Endothelial cell (in vitro differentiated cells): ENCODE measurements around the gene SMIM36. TPM values are rescaled to one million over a fixed set of nuclear protein-coding genes. Genes with fewer than 3 reads are reported as not detected.
"Not testable (repeated sequence)": the region's sequence is repeated elsewhere in the genome, so short reads cannot be mapped to it uniquely, and the experiment has no call there.

ENCODE experiments used
- DNase-seq: peaks from one replicate; pipeline ENCODE4 v3.0.0; 2021; ENCODE audit warnings: low spot score
- H3K27ac Mint-ChIP-seq: one replicate; pipeline ENCODE4 v1.8.0; 2021; ENCODE audit warnings: mixed read lengths, inconsistent platforms; ENCODE audit not compliant: unreplicated experiment
- H3K27me3 Mint-ChIP-seq: one replicate; pipeline ENCODE4 v1.8.0; 2021; ENCODE audit warnings: mild to moderate bottlenecking, moderate library complexity, mixed read lengths, inconsistent platforms; ENCODE audit not compliant: unreplicated experiment
- H3K36me3 Mint-ChIP-seq: one replicate; pipeline ENCODE4 v1.8.0; 2021; ENCODE audit warnings: mild to moderate bottlenecking, low read depth, mixed read lengths, inconsistent platforms; ENCODE audit not compliant: unreplicated experiment
- H3K4me1 Mint-ChIP-seq: one replicate; pipeline ENCODE4 v1.8.0; 2021; ENCODE audit warnings: mild to moderate bottlenecking, mixed read lengths, inconsistent platforms; ENCODE audit not compliant: unreplicated experiment
- H3K4me3 Mint-ChIP-seq: one replicate; pipeline ENCODE4 v1.8.0; 2021; ENCODE audit warnings: mild to moderate bottlenecking, mixed read lengths, inconsistent platforms; ENCODE audit not compliant: unreplicated experiment
- H3K9me3 Mint-ChIP-seq: one replicate; pipeline ENCODE4 v1.8.0; 2021; ENCODE audit warnings: mixed read lengths, inconsistent platforms; ENCODE audit not compliant: unreplicated experiment
- total RNA-seq: library from RNA; stranded (reverse); fragmentation: NEBNext Ultra II Directional; extraction: Animal tissue kit (Norgen Biotek cat#: 25700); gene quantifications from one replicate; pipeline ENCODE4 v1.2.1, GENCODE V29; 2021; ENCODE audit not compliant: unreplicated experiment
- TF ChIP-seq, protein P1 (sequence below): fragments of 200-600 bp; sonication (generic); IDR thresholded peaks from one replicate; pipeline ENCODE4 v1.5.0; 2021; ENCODE audit warnings: antibody characterized with exemption; ENCODE audit not compliant: unreplicated experiment

SMIM36 gene
- total RNA-seq, 1 donor from 2014 or later: not detected

DNA sequence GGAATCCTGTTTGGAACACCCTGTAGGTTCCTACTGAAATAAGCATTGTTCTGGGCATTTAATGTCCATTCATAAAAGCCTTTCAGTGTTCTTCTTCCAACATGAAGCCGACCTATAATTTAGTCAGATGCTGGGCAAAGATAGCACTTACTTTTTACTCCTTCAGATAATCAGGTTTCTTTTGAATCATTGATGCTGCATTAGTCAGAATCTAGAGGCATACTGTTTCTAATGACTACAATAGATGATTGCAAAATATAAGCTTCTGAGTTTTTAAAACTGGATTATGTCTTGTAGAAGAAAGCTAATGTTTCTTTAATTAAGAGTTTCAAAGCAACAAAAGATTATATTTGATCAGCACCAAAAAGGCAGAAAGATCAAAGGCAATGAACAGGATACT, 105.7 kb downstream of the SMIM36 start:
- H3K9me3 Mint-ChIP-seq: no peaks in the 10 kb centered on the region
- no peak overlapping the region for H3K4me3 Mint-ChIP-seq
- H3K27me3 Mint-ChIP-seq: no peaks in the 10 kb centered on the region
- H3K36me3 Mint-ChIP-seq: peaks cover 25% of the 10 kb centered on the region
- no peaks in the 10 kb centered on the region for H3K4me1 Mint-ChIP-seq
- TF ChIP-seq, protein P1, sequence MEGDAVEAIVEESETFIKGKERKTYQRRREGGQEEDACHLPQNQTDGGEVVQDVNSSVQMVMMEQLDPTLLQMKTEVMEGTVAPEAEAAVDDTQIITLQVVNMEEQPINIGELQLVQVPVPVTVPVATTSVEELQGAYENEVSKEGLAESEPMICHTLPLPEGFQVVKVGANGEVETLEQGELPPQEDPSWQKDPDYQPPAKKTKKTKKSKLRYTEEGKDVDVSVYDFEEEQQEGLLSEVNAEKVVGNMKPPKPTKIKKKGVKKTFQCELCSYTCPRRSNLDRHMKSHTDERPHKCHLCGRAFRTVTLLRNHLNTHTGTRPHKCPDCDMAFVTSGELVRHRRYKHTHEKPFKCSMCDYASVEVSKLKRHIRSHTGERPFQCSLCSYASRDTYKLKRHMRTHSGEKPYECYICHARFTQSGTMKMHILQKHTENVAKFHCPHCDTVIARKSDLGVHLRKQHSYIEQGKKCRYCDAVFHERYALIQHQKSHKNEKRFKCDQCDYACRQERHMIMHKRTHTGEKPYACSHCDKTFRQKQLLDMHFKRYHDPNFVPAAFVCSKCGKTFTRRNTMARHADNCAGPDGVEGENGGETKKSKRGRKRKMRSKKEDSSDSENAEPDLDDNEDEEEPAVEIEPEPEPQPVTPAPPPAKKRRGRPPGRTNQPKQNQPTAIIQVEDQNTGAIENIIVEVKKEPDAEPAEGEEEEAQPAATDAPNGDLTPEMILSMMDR: no peak
- H3K27ac Mint-ChIP-seq: no peak overlapping the region
- no peak for DNase-seq

DNA sequence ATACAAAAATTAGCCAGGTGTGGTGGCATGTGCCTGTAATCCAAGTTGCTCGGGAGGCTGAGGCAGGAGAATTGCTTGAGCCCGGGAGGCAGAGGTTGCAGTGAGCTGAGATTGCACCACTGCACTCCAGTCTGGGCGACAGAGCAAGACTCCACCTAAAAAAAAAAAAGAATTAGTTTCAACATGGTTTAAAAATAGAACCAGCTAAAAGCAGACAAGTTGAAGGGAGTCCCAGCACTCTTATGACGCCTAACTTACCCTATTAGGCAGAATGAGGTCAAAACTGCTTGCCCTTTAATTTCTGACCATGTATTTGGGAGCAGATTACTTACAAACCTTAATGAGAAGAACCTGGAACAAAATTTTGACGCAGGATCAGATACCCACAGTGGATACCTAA, 107.1 kb downstream of the SMIM36 start:
- H3K27me3 Mint-ChIP-seq, H3K27ac Mint-ChIP-seq, DNase-seq, H3K4me1 Mint-ChIP-seq, H3K4me3 Mint-ChIP-seq, H3K9me3 Mint-ChIP-seq: not testable (repeated sequence)
- H3K36me3 Mint-ChIP-seq: peaks cover 31% of the 10 kb centered on the region

- no peaks in the 10 kb centered on the region for H3K9me3 Mint-ChIP-seq
- peaks cover 2% of the 10 kb centered on the region for H3K27me3 Mint-ChIP-seq
- TF ChIP-seq, protein P1: no peak
- H3K36me3 Mint-ChIP-seq: peaks cover 28% of the 10 kb centered on the region
- no peak for DNase-seq
- H3K27ac Mint-ChIP-seq: no peak overlapping the region
- H3K4me1 Mint-ChIP-seq: no peaks in the 10 kb centered on the region
- no peak overlapping the region for H3K4me3 Mint-ChIP-seq
Observed at GRCh38 chr17:55402374-55402773, 108.9 kb downstream of the SMIM36 start.

Other genes starting within 250 kb of the SMIM36 start
- not detected for gene HLF, start 246.5 kb downstream of the SMIM36 start, total RNA-seq
- gene MMD, start 89.6 kb downstream of the SMIM36 start, total RNA-seq: 48.5 TPM
- 29.3 TPM for gene TMEM100, start 211.4 kb upstream of the SMIM36 start, total RNA-seq
- 78.1 TPM for gene PCTP, start 239.6 kb upstream of the SMIM36 start, total RNA-seq